GM10266 (cell line): ENCODE measurements around the gene LHFPL3.

Experiments used
- DNase-seq: peaks from one replicate; pipeline ENCODE4 v3.0.0; 2012; ENCODE audit errors: extremely low spot score
- CTCF ChIP-seq: IDR thresholded peaks from 2 replicates; pipeline ENCODE4 v1.5.1; 2012; ENCODE audit warnings: mild to moderate bottlenecking, low read depth; ENCODE audit not compliant: control insufficient read depth, insufficient read depth; ENCODE audit errors: missing control alignments

LHFPL3 gene

GRCh38 chr7:104800307-104800706, 471.9 kb downstream of the LHFPL3 start:
- no peak for DNase-seq
- TF ChIP-seq CTCF: no peak

GRCh38 chr7:104801022-104801421, 472.6 kb downstream of the LHFPL3 start:
- TF ChIP-seq CTCF: no peak
- DNase-seq: no peak

- DNase-seq: no peak
- TF ChIP-seq CTCF: no peak
Observed at GRCh38 chr7:104803931-104804330, 475.5 kb downstream of the LHFPL3 start.

GRCh38 chr7:104804696-104805095, 476.3 kb downstream of the LHFPL3 start:
- no peak for TF ChIP-seq CTCF
- no peak for DNase-seq

GRCh38 chr7:104805449-104806317, 477.3 kb downstream of the LHFPL3 start:
- no peak for TF ChIP-seq CTCF
- DNase-seq: no peak

- DNase-seq: no peak
- TF ChIP-seq CTCF: no peak
Observed at GRCh38 chr7:104807671-104808070, 479.3 kb downstream of the LHFPL3 start.

GRCh38 chr7:104809906-104810305, 481.5 kb downstream of the LHFPL3 start:
- TF ChIP-seq CTCF: no peak
- DNase-seq: no peak
